Measurements from ENCODE around the gene RRP1B. TPM values are rescaled to one million over a fixed set of nuclear protein-coding genes. Genes with fewer than 3 reads are reported as not detected.

Gene RRP1B
- total and polyA plus RNA-seq, 2 of the 13 experiments (the other 11 are each of a cell fraction or from before 2014, with no cell fraction given), result 16.3 to 46.2 TPM

DNA sequence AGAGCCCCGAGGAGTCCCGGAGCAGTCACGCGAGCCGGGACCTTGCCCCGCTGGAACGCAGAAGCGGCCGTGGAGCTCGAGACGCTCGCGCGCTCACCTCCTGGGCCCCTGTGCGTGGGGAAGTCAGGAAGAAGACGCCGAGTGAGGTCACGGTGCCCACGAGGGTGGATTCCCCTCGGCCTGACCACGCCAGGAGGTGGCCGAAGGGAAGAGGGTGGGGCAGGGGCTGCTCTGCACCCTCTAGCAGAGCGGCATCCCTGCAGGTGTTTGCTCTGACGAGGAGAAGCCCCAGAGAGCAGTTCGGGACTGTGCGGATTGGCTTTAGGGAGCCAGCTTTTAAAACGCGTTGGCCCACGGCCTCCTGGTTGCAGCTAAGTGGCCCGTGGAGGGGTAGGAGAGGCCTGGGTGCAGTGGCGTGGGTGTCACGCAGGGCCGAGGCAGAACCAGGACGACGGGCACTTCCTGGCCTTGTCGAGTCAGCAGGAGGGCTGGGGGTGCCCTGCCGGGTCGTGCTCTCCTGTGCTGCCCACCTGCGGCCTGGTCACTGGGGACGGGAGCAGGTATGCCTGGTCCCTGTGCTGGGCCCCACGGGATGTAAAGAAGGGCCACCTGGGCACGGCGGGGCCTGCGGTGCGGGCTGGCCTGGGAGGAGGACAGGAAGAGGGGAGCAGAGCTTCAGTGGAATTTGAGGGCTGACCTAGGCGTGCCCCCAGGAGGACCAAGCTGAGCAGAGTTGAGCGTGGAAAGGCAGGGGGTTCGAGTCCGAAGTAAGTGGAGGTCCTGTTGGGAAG, 60.6 kb downstream of the RRP1B start (continued):
- no peak for TF ChIP-seq ZEB1 (IDR thresholded peaks at IDR 0.05; ENCODE audit: insufficient replicate concordance, low read depth)
- peak; percentile 69 for TF ChIP-seq ZNF761 (CRISPR knock-in tag; conservative IDR thresholded peaks at IDR 0.05)
- TF ChIP-seq, protein P1, sequence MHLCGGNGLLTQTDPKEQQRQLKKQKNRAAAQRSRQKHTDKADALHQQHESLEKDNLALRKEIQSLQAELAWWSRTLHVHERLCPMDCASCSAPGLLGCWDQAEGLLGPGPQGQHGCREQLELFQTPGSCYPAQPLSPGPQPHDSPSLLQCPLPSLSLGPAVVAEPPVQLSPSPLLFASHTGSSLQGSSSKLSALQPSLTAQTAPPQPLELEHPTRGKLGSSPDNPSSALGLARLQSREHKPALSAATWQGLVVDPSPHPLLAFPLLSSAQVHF (CRISPR knock-in tag; IDR thresholded peaks at IDR 0.05), result no peak
- no peak for TF ChIP-seq TCF12 (IDR thresholded peaks at IDR 0.05)
- no peak for TF ChIP-seq TCF12 (CRISPR knock-in tag; IDR thresholded peaks at IDR 0.05)
- no peak for TF ChIP-seq ZNF530 (CRISPR knock-in tag; IDR thresholded peaks at IDR 0.05; ENCODE audit: low read depth)
- 0 out of 2 replicates have a peak, but pooled peaks have one; percentile 16 for TF ChIP-seq ZNF451 (CRISPR knock-in tag; IDR thresholded peaks at IDR 0.05)
- TF ChIP-seq, protein P2, sequence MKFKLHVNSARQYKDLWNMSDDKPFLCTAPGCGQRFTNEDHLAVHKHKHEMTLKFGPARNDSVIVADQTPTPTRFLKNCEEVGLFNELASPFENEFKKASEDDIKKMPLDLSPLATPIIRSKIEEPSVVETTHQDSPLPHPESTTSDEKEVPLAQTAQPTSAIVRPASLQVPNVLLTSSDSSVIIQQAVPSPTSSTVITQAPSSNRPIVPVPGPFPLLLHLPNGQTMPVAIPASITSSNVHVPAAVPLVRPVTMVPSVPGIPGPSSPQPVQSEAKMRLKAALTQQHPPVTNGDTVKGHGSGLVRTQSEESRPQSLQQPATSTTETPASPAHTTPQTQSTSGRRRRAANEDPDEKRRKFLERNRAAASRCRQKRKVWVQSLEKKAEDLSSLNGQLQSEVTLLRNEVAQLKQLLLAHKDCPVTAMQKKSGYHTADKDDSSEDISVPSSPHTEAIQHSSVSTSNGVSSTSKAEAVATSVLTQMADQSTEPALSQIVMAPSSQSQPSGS (CRISPR knock-in tag; IDR thresholded peaks at IDR 0.05), result 0 out of 2 replicates have a peak, but pooled peaks have one; percentile 0
- TF ChIP-seq THAP9 (CRISPR knock-in tag; IDR thresholded peaks at IDR 0.05; ENCODE audit: borderline replicate concordance), result 0 out of 2 replicates have a peak, but pooled peaks have one; percentile 18
- TF ChIP-seq ZSCAN21 (CRISPR knock-in tag; IDR thresholded peaks at IDR 0.05; ENCODE audit: borderline replicate concordance), result 0 out of 2 replicates have a peak, but pooled peaks have one; percentile 15
- TF ChIP-seq ZNF687 (CRISPR knock-in tag; IDR thresholded peaks at IDR 0.05), result peak; percentile 52
- TF ChIP-seq ZNF33A (CRISPR knock-in tag; IDR thresholded peaks at IDR 0.05; ENCODE audit: borderline replicate concordance), result no peak
- no peak for TF ChIP-seq ZBTB4 (CRISPR knock-in tag; IDR thresholded peaks at IDR 0.05; ENCODE audit: borderline replicate concordance)
